ENCODE measurements around the gene ZNF343. TPM values are rescaled to one million over a fixed set of nuclear protein-coding genes. Genes with fewer than 3 reads are reported as not detected.
A peak's percentile ranks its signal among the peaks of the same experiment; 100 is the strongest.

The ZNF343 gene
- total RNA-seq (15.4 TPM), polyA plus RNA-seq (9.3 TPM)

DNA sequence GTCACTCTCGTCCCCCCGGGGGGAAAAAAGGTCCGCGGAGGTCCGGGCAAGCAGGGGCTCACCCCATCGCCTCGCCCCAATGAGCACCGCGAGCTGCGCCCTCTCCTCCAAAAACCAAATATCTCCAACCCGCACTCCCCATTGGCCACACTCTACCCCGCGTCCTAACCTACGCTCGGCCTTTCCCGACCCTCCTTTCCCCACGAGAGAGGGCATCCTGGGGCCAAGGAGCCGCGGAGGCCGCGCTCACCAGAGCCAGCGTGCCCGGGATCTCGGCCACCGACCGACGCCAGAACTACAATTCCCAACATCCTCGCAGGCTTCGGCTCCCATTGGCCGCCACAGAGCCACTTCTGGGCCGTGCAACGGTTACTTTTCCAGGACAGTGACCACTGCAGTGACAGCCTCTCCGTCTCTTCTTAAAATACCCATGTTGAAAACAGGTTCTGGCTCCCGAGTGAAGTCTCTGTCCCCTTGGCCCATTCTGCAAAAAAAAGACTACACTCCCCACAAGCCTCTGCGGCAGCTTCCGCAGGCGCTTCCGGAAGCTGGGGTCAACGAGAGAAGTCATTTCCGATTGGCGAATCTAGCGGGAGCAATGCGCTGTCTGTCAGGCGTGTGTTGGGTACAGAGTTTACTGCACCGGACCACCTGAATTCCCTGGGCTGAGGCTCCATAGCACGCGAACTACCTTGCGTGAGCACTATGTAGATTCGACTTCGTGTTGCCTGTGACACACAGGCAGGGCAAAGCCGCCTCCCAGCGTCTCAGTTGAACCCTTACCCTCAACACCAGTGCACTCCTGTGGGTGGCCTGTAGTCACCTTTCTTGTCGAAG, at the start of gene ZNF343:
TSS of gene ZNF343 (minus strand) at position 285 of the 837 bp plus-strand sequence. CDS start 15,020 bp downstream, outside the sequence.
- under 1% methylated on average over 53 of the region's 53 CpGs for WGBS
- Histone ChIP-seq H3K4me1 (ENCODE audit: insufficient read depth) (no peaks in the 10 kb centered on the region), H3K27ac (ENCODE audit: low read depth) (peak within 1 kb of the TSS; percentile 68), H3K36me3 (ENCODE audit: insufficient read depth) (no peaks in the 10 kb centered on the region), H3K4me3 (ENCODE audit: low read depth, low read length) (peak within 1 kb of the TSS; percentile 85)
- peak; percentile 72 for DNase-seq (ENCODE audit: extremely low spot score)

DNA sequence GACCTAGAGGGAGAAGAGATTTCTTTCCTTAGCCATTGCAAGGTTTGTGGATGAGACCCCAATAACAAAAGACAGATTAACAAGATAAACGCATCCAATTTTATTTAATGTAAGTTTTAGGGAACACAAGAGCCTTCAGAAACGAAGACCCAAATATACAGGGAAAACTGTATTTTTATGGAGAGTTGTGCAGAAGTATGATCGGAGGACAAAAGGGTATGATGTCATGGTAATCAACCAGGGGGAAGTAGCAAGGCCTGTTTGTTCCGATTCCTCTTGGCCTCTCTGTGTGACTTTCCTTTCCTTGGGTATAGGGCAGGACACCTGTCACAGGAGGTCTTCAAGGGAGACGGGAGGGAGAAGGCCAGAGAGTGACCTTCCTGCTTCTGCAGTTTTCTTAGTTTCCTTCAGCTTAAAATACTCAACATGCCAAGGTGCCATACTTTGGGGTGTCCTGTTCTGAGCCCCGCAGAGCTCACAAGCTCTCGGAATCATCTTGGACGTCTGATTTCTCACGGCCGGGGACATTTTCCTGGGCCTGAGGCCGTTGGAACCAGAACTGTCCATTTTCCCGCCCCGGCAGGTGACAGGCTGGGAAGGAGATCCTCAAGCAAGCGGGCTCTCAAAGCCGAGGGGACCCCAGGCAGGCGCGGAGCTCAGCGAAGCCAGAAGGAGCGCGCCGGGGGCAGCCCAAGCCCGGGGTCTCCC, 49.3 kb upstream of the ZNF343 start:
- Histone ChIP-seq H3K36me3 (ENCODE audit: insufficient read depth) (no peaks in the 10 kb centered on the region), H3K27ac (ENCODE audit: low read depth) (no peak overlapping the region), H3K4me3 (ENCODE audit: low read depth, low read length) (no peak overlapping the region), H3K4me1 (ENCODE audit: insufficient read depth) (no peaks in the 10 kb centered on the region)
- WGBS, result 25% methylated on average over 22 of the region's 22 CpGs
- no peak for DNase-seq (ENCODE audit: extremely low spot score)

DNA sequence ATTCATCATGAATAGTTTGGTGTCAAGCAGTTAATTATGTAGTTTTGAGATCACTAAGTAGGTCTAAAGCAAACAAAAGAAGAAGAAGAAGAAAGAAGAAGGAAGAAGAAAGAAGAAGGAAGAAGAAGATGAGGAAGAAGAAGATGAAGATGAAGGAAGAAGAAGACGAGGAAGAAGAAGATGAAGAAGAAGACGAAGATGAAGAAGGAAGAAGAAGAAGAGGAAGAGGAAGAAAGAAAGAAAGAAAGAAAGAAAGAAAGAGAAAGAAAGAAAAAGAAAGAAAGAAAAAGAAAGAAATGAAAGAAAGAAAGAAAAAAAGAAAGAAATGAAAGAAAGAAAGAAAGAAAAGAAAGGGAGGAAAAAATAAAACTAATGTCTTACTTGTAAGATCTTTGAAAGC, 36.9 kb upstream of the ZNF343 start:
- no peak overlapping the region for H3K4me3 ChIP-seq (ENCODE audit: low read depth, low read length)
- no peaks in the 10 kb centered on the region for H3K4me1 ChIP-seq (ENCODE audit: insufficient read depth)
- DNase-seq (ENCODE audit: extremely low spot score), result no peak
- no peaks in the 10 kb centered on the region for H3K36me3 ChIP-seq (ENCODE audit: insufficient read depth)
- no peak overlapping the region for H3K27ac ChIP-seq (ENCODE audit: low read depth)
- 90% methylated on average over 2 of the region's 2 CpGs for WGBS

DNA sequence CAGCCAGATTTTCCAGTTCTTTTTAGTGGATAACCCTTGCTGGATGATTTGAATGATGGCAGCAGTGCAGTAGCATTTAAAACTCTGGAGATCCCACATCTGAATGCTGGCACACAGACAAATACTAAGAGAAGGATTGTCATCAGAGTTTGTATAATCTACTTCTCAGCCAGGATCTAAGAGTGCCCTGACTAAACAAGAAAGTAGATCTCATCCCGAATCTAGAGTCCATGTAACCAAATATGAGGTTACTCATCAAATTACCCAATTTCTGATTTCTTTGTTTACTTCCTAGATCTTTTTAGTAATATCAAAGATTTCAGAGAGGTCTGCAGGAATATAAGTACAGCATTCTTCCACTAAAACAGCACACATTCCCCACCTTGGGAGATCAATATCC, 35.5 kb upstream of the ZNF343 start:
- 69% methylated on average over 1 of the region's 1 CpG for WGBS
- DNase-seq (ENCODE audit: extremely low spot score), result no peak
- Histone ChIP-seq H3K4me1 (ENCODE audit: insufficient read depth) (no peaks in the 10 kb centered on the region), H3K36me3 (ENCODE audit: insufficient read depth) (no peaks in the 10 kb centered on the region), H3K27ac (ENCODE audit: low read depth) (no peak overlapping the region), H3K4me3 (ENCODE audit: low read depth, low read length) (no peak overlapping the region)

DNA sequence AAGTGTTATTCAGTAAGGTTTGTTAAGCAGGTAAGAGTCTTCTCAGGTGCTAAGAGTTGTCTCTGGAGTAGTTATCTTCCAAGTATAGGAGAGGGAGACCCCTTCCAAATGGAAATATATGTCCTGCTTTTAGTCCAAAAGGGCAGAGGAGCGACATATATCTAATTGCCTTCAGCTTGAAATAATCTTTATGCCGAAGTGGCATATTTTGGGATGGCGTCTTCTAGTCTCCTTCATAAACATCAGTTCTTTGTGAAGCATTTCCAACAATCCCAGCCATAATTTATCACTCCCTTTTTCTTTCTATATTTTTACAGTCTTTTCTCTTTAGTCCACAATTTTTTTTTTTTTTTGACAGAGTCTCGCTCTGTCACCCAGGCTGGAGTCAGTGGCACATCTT, 33.6 kb upstream of the ZNF343 start:
- Histone ChIP-seq H3K27ac (ENCODE audit: low read depth) (no peak overlapping the region), H3K36me3 (ENCODE audit: insufficient read depth) (no peaks in the 10 kb centered on the region), H3K4me3 (ENCODE audit: low read depth, low read length) (no peak overlapping the region), H3K4me1 (ENCODE audit: insufficient read depth) (no peaks in the 10 kb centered on the region)
- 91% methylated on average over 4 of the region's 4 CpGs for WGBS
- DNase-seq (ENCODE audit: extremely low spot score), result no peak

DNA sequence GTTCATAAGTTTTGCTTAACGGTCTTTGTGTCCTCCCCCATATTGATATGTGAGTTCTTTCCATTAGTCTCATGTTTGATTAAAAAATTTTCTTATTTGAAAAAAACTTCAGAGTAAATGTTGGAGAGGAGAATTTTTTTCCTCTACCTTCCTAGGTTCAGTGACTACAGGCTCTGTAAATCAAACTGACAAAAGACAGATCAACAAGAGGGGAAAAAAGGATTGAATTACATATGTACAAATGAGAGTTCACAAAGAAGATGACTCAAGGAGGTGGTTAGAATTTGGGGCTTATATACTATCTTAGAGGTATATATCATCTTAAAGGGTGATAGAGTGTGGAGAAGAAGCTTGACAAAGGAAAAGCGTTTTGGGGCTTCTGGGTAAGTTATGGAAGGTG, 33.2 kb upstream of the ZNF343 start:
- Histone ChIP-seq H3K4me1 (ENCODE audit: insufficient read depth) (no peaks in the 10 kb centered on the region), H3K27ac (ENCODE audit: low read depth) (no peak overlapping the region), H3K4me3 (ENCODE audit: low read depth, low read length) (no peak overlapping the region), H3K36me3 (ENCODE audit: insufficient read depth) (no peaks in the 10 kb centered on the region)
- 77% methylated on average over 2 of the region's 2 CpGs for whole genome bisulfite sequencing
- no peak for DNase-seq (ENCODE audit: extremely low spot score)

DNA sequence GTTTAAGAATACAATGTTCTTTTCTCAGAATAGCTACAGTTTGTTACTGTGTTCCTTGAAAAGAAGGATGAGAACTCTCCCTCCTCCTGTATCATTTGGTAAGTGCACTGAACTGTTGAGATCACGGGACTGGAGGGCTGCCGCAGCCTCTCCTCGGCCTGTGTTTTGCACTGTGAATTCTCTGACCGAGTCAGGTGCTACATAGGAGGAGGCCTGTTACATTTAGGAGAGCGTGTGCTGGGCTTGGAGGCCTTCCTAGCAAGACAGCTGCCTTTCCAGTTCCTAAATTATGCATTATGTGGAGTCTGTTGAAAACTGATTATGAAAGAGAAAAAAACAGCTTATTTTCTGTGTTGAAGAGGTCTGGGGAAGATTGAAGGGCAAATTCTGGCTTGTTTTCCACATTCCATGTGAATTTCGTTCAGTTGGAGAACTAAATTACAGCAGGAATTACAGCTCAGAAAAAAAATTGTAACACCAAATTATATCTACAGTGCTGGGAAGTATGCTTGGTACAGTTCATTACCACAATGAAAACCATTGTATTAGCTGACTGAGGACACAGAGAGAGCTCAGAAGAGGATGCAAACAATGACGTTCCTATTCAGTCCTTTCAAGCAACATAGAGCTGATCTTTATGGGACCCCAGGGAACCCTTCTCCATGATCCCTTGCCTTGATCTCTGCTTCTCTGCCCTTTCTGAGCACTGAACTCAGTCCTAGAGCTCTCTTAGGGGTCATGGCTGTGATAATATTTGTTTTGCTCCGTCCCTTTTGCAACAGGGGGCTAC, 30.4 kb upstream of the ZNF343 start:
- no peak for DNase-seq (ENCODE audit: extremely low spot score)
- H3K27ac ChIP-seq (ENCODE audit: low read depth), result no peak overlapping the region
- no peaks in the 10 kb centered on the region for H3K4me1 ChIP-seq (ENCODE audit: insufficient read depth)
- WGBS, result 44% methylated on average over 8 of the region's 8 CpGs
- no peak overlapping the region for H3K4me3 ChIP-seq (ENCODE audit: low read depth, low read length)
- H3K36me3 ChIP-seq (ENCODE audit: insufficient read depth), result no peaks in the 10 kb centered on the region

DNA sequence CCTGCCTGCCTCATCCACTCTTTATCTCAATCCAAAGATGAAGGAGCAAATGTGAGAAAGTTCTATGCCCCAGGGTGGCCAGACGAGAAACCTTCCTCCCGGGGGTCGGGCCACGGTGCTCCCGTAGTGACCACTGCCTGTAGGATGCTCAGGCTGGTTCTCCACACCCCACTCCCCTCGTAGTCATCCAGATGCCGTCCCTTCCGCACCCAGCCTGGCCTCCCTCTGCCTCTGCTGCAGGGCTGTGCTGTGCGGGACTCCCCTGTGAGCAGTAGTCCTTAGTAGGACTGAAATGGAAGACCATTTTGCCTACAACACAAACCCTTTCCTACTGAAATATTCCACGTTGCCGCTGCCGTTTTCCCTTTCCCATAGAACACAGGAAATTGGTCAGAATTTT, 29.6 kb upstream of the ZNF343 start:
- 66% methylated on average over 12 of the region's 12 CpGs for WGBS

DNA sequence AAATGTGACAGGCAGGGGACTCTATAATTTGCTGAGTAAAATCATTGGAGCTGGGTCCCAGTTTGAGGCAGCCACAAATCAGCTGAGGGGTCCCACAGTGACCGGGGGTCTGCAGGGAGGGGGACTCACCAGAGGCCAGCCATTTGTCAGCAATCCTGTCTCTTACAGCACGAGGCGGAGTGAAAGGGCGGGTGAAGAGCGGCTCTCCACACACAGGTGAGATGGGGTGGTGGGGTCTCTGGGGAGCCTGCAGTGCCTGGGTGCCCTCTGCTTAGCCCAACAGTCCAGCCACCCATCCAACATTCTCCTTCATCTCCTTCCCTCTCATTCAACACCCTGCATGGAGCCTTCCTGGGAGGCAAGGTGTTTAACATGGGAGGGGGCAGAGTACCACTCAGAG, 28.4 kb upstream of the ZNF343 start:
- no peak for DNase-seq (ENCODE audit: extremely low spot score)
- no peaks in the 10 kb centered on the region for H3K36me3 ChIP-seq (ENCODE audit: insufficient read depth)
- no peak overlapping the region for H3K4me3 ChIP-seq (ENCODE audit: low read depth, low read length)
- no peaks in the 10 kb centered on the region for H3K4me1 ChIP-seq (ENCODE audit: insufficient read depth)
- 83% methylated on average over 5 of the region's 5 CpGs for WGBS
- no peak overlapping the region for H3K27ac ChIP-seq (ENCODE audit: low read depth)

More for the DNA sequence above, 29.6 kb upstream of the ZNF343 start:
- no peak overlapping the region for H3K4me3 ChIP-seq (ENCODE audit: low read depth, low read length)
- H3K27ac ChIP-seq (ENCODE audit: low read depth), result no peak overlapping the region
- DNase-seq (ENCODE audit: extremely low spot score), result no peak
- no peaks in the 10 kb centered on the region for H3K4me1 ChIP-seq (ENCODE audit: insufficient read depth)
- no peaks in the 10 kb centered on the region for H3K36me3 ChIP-seq (ENCODE audit: insufficient read depth)

DNA sequence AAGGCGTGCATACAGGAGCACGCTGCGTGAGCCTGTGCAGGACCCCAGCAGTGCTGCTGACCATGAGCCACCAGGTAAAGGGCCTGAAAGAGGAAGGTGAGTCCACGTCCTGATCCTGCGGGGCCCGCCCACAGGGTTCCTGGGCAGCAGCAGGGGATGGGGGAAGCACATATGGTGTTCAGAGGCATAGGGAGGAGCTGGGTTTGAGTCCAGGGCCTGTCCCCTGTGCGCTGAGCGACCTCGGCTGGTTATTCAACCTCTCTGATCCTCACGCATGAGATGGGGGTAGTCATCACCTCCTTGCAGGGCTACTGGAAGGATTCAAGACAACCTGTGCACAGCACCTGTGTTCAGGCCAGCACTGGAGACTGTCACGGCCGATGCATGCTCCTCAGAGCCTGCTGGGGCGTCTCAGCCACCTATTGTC, 27.9 kb upstream of the ZNF343 start, which contains the start of gene TMC2:
TSS of gene TMC2 (plus strand) at position 14 of the 427 bp plus-strand sequence. CDS start at position 63, 49 bp downstream.
- no peaks in the 10 kb centered on the region for H3K4me1 ChIP-seq (ENCODE audit: insufficient read depth)
- no peak within 1 kb of the TSS for H3K27ac ChIP-seq (ENCODE audit: low read depth)
- no peak within 1 kb of the TSS for H3K4me3 ChIP-seq (ENCODE audit: low read depth, low read length)
- 72% methylated on average over 13 of the region's 13 CpGs for WGBS
- no peak for DNase-seq (ENCODE audit: extremely low spot score)
- no peaks in the 10 kb centered on the region for H3K36me3 ChIP-seq (ENCODE audit: insufficient read depth)

DNA sequence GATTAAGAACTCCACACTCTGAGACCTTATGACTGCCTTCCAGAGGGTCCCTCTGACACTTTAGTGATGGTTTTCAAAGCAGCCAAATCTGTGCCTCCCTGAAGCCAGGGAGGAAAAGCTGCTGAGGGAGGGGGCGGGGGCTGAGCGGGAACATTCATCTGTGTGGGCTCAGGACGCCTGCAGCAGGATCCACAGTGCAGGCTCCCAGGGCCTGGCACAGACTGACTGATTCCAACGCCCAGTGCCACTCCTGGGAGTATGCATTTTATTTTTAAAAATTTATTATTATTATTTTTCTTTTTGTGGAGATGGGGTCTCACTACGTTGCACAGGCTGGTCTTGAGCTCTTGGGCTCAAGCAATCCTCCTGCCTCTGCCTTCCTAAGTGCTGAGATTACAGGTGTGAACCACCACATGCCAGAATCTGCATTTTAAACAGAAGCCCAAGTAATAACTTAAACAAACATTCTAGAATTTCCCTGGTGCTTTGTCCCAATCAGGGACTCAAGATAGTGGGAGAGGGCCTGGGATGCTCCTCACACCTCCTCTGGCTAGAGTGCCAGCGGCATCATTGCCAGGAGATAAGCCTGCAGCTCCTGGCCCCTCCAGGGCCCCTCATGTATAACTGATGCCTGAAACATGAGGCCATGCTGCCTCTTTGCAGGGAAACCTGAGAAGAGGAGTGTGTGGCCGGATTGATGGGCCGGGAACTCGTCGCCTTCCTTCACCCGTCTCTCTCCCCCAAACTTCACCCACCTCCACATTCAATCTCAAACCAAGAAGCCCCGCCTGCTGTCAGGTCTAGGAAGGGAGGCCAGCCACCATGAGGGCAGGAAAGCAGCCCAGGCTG, 27.2 kb upstream of the ZNF343 start:
- Histone ChIP-seq H3K27ac (ENCODE audit: low read depth) (no peak overlapping the region), H3K4me3 (ENCODE audit: low read depth, low read length) (no peak overlapping the region), H3K4me1 (ENCODE audit: insufficient read depth) (no peaks in the 10 kb centered on the region), H3K36me3 (ENCODE audit: insufficient read depth) (no peaks in the 10 kb centered on the region)
- 43% methylated on average over 12 of the region's 12 CpGs for WGBS
- DNase-seq (ENCODE audit: extremely low spot score), result no peak

DNA sequence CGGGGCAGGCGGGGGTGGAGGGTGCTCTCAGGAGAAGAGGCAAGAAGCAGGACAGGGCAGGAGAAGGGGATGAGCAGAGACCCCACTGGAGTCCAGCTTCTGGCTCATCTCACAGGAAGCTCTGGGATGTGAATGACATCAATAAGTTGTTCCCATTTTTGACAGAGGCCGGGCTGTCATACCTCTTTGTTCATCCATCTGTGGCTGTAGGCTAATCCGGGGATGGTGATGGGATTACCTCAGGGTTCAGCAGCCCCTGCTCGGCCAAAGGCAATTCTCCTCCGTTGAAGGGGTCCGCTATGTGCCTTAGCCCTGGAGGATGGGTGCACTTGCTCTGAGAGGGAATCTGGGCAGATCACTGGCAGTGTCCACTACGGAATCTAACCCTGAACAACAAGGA, 24.4 kb upstream of the ZNF343 start:
- no peak for DNase-seq (ENCODE audit: extremely low spot score)
- no peak overlapping the region for H3K27ac ChIP-seq (ENCODE audit: low read depth)
- 87% methylated on average over 8 of the region's 8 CpGs for WGBS
- no peaks in the 10 kb centered on the region for H3K4me1 ChIP-seq (ENCODE audit: insufficient read depth)
- no peak overlapping the region for H3K4me3 ChIP-seq (ENCODE audit: low read depth, low read length)
- H3K36me3 ChIP-seq (ENCODE audit: insufficient read depth), result no peaks in the 10 kb centered on the region

Data from urinary bladder (tissue), 4 donors.